ENCODE data around the gene FKBP15.
"Not testable (repeated sequence)": the region's sequence is repeated elsewhere in the genome, so short reads cannot be mapped to it uniquely, and the experiment has no call there.

FKBP15 gene

DNA sequence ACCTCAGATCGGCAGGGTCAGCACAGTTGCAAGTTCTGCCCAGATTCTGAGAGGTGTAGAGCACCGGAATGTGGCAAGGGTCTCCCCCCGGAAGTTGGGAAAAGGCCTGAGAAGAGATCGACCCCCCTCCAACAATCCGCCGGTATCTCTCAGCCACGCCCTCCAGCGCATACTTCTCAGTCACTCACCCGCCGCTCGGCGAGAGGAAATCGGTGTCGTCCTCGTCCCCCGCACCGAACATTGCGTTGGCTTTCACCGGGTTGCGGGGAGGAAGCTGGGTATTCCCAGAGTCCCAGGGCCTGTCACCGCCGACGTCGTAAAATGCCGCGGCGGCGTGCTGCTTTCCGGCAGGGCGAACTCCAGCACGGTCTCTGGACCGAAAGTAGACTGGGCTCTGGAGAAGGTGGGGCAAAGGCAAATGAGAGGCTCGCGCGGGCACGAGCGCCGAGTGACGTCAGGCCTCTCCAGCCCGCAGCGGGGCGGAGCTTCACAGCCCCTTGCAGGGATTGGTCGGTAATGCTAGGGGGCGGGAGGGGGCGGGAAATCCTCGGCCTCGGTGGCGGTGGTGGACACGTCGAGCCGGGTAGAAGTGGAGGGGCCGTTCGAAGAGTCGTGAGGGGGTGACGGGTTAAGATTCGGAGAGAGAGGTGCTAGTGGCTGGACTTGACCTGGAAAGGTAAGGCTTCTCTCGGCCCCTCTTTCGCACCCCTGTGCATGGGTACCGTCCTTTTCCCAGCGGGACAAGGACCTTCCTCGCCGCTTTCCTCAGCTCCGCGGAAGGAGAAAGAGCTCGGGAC is at the start of gene FKBP15, which contains the start of gene SLC31A1:
FKBP15 (minus strand) TSS at position 275 of the 797 bp plus-strand sequence; CDS start at position 241, 34 bp downstream.
SLC31A1 (plus strand) TSS at position 542 of the 797 bp plus-strand sequence. CDS start 34,605 bp downstream, outside the sequence.
- DNase-seq (ENCODE audit: low read depth, low spot score), result peak; percentile 100

- DNase-seq (ENCODE audit: low read depth, low spot score), result no peak
Observed at GRCh38 chr9:113269871-113270270, 48.8 kb upstream of the FKBP15 start.

GRCh38 chr9:113269355-113269754 is 48.3 kb upstream of the FKBP15 start:
- no peak for DNase-seq (ENCODE audit: low read depth, low spot score)

- DNase-seq (ENCODE audit: low read depth, low spot score), result no peak
Observed at GRCh38 chr9:113267911-113268566, 47.0 kb upstream of the FKBP15 start.

GRCh38 chr9:113266174-113266573 is 45.1 kb upstream of the FKBP15 start:
- no peak for DNase-seq (ENCODE audit: low read depth, low spot score)

GRCh38 chr9:113261917-113262671 is 41.0 kb upstream of the FKBP15 start:
- peak; percentile 23 for DNase-seq (ENCODE audit: low read depth, low spot score)

DNA sequence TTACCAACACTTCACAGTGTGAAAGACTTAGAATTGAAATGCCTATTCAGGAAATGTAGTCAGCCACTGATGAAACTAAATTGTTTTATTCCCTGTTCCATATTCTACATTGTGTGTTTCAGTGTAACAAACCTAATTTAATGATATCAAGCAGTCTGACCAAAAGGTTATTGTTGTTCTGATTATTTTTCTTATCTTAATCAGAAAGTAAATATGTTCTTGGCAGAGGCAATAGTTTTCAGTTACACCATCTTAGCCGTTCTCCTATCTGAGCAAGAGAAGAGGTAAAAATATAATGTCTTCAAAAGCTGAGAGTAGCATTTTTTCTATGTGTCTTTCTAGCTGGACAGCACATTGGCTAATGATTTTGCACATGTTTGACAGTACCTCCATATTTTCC is 37.2 kb upstream of the FKBP15 start:
- DNase-seq (ENCODE audit: low read depth, low spot score), result no peak

DNA sequence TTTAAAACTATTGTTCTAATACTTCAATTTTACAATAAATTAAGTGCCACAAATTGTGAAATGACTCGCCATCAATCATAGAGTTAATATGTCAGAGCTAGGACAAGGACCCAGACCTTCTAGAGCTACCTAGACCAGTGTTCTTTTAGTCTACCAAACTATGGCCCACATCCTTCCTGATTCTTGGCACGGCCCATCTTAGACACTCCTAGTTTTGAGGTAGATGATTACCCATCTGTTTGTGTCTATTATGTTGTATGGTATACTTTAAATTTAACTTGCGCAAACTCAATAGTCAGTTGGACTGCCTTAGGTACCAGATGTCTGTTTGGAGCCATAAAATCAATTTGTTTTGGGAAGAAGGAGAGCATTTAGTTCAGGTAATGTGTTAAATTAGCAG is 36.8 kb upstream of the FKBP15 start:
- DNase-seq (ENCODE audit: low read depth, low spot score), result no peak

GRCh38 chr9:113255438-113255837 is 34.4 kb upstream of the FKBP15 start:
- no peak for DNase-seq (ENCODE audit: low read depth, low spot score)

GRCh38 chr9:113254991-113255390 is 33.9 kb upstream of the FKBP15 start:
- DNase-seq (ENCODE audit: low read depth, low spot score), result no peak

DNA sequence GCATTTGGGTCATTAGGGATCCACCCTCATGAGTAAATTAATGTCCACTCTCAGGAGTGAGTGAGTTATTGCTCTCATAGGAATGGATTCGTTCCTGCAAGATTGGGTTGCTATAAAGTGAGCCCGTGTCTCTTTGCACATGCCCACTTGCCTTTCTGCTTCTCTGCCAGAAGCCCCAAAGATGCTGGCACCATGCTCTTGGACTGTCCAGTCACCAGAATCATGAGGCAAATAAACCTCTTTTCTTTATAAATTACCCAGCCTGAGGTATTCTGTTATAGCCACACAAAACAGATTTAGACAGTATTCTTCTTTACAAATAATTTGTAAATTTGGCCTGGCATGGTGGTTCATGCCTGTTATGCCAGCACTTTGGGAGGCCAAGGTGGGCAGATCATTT is 29.7 kb upstream of the FKBP15 start:
- no peak for DNase-seq (ENCODE audit: low read depth, low spot score)

DNA sequence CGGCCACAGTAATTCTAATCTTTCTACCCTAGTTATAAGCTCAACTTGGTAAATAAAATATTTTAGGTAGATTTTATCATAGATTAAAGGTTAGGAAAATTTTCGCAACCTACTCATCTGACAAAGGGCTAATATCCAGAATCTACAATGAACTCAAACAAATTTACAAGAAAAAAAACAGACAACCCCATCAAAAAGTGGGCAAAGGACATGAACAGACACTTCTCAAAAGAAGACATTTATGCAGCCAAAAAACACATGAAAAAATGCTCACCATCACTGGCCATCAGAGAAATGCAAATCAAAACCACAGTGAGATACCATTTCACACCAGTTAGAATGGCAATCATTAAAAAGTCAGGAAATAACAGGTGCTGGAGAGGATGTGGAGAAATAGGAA is 28.6 kb upstream of the FKBP15 start:
- not testable (repeated sequence) for DNase-seq (ENCODE audit: low read depth, low spot score)

DNA sequence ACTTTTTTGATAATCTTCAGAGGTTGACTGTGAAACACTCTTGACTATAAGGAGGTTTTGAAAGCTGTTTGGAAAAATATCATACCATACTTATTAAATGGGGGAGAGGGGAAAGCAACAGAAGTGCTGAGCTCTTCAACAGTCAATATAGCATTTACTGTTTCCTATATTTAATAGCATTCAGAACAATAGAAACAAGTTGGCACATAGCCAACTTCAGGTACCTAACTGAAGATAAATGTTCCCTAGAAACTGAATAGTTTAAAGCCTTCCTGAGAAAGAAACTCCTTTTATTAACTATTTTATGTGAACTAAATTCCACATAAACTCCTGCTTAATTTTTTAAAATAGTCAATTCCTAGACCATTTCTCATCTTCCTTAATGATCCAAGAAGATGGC is 26.6 kb upstream of the FKBP15 start:
- DNase-seq (ENCODE audit: low read depth, low spot score), result no peak

GRCh38 chr9:113246928-113247327 is 25.9 kb upstream of the FKBP15 start:
- no peak for DNase-seq (ENCODE audit: low read depth, low spot score)

GRCh38 chr9:113245894-113246293 is 24.8 kb upstream of the FKBP15 start:
- no peak for DNase-seq (ENCODE audit: low read depth, low spot score)

DNA sequence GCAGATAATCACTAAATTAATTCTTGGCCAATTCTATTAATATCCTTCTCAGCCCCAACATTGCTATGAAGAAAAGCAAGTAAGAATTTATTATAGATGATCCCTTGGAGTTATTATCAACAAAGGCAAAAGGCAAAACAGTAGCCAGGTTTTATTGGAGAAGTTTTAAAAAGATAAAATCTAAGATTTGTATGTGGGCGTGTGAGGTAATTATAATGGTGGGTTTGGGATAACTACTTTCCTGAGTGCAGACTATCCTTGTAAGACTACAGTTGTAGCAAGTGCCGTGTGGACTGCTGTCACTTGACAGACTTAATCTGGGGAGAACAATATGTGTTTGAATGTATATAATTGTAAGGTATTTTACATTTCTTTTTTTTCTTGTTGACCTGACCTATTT is 23.5 kb upstream of the FKBP15 start:
- DNase-seq (ENCODE audit: low read depth, low spot score), result no peak

- DNase-seq (ENCODE audit: low read depth, low spot score), result no peak
Observed at GRCh38 chr9:113241161-113241560, 20.1 kb upstream of the FKBP15 start.

GRCh38 chr9:113238859-113239232 is 17.8 kb upstream of the FKBP15 start:
- DNase-seq (ENCODE audit: low read depth, low spot score), result no peak

GRCh38 chr9:113238202-113238858 is 17.3 kb upstream of the FKBP15 start:
- DNase-seq (ENCODE audit: low read depth, low spot score), result no peak

- DNase-seq (ENCODE audit: low read depth, low spot score), result no peak
Observed at GRCh38 chr9:113237026-113237425, 15.9 kb upstream of the FKBP15 start.

- peak; percentile 6 for DNase-seq (ENCODE audit: low read depth, low spot score)
Observed at GRCh38 chr9:113235701-113236255, 14.7 kb upstream of the FKBP15 start.
